HG02588 (cell line): ENCODE results near the gene TBC1D10B.
"Not testable (repeated sequence)": the region's sequence is repeated elsewhere in the genome, so short reads cannot be mapped to it uniquely, and the experiment has no call there.

Experiments used
- ATAC-seq: cut with Tn5 transposase; IDR thresholded peaks from one replicate; pipeline ENCODE4 v1.9.1; 2021; ENCODE audit warnings: mild to moderate bottlenecking, moderate library complexity; ENCODE audit not compliant: unreplicated experiment

The TBC1D10B gene

DNA sequence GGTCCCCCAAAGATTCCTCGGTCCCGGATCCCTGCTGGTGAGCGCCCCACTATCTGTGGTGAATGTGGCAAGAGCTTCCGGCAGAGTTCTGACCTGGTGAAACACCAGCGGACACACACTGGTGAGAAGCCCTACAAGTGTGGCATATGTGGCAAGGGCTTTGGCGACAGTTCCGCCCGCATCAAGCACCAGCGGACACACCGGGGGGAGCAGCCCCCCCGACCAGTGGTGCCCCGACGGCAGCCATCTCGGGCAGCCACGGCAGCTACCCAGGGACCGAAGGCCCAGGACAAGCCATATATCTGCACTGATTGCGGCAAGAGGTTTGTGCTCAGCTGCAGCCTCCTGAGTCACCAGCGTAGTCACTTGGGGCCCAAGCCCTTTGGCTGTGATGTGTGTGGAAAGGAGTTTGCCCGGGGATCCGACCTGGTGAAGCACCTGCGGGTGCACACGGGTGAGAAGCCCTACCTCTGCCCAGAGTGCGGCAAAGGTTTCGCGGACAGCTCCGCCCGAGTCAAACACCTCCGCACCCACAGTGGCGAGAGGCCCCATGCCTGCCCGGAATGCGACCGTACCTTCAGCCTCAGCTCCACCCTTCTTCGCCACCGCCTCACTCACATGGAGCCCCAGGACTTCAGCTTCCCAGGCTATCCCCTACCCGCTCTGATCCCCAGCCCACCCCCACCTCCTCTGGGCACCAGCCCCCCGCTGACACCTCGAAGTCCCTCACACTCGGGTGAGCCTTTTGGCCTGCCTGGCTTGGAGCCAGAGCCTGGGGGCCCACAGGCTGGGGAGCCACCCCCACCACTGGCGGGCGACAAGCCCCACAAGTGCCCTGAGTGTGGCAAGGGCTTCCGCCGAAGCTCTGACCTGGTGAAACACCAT is 27.7 kb upstream of the TBC1D10B start:
- ATAC-seq = no peak

DNA sequence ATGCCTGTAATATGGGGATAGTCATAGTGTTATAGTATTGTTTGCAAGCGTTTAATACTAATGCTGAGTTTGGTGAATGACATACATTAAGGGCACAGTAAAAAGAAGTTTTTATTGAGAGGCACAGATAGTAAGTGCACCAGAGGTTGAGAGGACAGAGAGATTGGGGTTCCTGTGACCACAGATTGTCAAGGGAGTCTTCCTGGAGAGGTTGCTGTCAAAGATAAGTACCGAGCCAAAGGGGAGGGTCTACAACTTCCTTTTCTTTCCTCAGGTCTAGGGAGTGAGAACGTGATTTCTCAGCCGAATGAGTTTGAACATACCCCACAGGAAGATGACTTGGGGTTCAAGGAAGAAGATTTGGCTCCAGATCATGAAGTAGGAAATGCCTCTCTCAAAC is 26.8 kb upstream of the TBC1D10B start:
- ATAC-seq = no peak

DNA sequence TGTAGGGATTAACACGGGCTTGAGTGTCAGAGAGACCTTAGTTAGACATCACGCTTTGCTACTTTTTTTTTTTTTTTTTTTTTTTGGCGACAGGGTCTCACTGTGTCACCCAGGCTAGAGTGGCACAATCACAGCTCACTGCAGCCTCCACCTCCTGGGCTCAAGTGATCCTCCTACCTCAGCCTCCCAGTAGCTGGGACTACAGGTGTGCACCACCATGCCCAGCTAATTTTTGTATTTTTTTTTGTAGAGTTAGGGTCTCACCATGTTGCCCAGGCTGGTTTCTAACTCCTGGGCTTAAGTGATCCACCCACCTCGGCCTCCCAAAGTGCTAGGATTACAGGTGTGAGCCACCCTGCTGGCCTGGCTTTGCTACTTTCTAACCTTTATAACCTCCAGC is 26.3 kb upstream of the TBC1D10B start:
- not testable (repeated sequence) for ATAC-seq

DNA sequence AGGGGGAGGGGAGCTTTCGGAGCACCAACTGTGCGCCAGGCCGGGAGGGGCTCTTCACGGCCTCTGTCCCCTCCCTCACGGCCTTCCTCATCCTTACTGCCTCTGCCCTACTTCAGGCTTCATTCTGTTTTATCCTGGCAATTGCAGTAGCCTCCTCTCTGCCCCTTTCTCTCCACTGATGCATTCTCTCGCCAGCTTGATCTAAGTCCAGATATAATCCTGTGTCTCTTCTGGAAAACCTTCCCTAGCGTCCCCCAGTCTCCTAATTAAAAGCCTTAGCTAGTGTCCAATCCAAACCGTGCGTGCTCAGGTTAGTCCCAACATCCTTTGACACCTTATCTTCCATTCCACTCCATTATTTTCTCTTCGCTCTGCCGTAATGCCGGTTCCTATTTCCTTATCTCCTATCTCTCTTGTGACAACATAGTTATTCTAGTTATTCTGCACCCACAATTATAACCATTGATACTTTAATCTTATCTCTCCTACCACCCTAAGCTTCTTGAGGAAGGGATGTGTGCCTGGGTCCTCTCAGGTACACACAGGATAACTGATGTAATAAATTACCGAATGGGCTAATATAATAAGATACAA is 25.8 kb upstream of the TBC1D10B start:
- ATAC-seq = no peak

GRCh38 chr16:30395155-30395991 is 25.1 kb upstream of the TBC1D10B start, which contains the start of gene ZNF48:
TSS of gene ZNF48 (plus strand) at chr16:30395420. CDS start at chr16:30395795, 375 bp downstream.
- peak; percentile 63 for ATAC-seq

- no peak for ATAC-seq
These were observed 24.4 kb upstream of the TBC1D10B start for GRCh38 chr16:30394592-30395154.

DNA sequence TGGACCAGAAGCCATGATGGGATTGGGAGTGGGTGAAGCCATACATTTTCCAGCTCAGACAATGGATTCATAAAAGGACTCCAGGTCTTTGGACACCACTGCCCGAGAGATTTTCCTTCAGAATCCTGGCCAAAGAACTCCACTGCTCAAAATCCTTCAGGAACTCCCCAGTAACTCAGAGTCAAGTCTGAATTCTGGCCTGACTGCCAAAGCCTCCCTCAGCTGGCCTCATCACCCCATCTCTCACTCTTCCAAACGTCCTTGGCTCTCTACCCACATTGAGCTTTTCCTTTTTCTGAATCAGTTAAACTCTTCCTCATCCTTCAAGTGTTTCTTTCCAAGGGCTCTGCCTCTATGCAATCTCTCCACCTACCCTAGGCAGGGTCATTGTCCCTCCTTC is 13.2 kb upstream of the TBC1D10B start:
- no peak for ATAC-seq

GRCh38 chr16:30382111-30382881 is 12.0 kb upstream of the TBC1D10B start, which contains the start of gene SEPTIN1:
TSS of gene SEPTIN1 (minus strand) at chr16:30382561. CDS start at chr16:30382542, 19 bp downstream.
- ATAC-seq = no peak

DNA sequence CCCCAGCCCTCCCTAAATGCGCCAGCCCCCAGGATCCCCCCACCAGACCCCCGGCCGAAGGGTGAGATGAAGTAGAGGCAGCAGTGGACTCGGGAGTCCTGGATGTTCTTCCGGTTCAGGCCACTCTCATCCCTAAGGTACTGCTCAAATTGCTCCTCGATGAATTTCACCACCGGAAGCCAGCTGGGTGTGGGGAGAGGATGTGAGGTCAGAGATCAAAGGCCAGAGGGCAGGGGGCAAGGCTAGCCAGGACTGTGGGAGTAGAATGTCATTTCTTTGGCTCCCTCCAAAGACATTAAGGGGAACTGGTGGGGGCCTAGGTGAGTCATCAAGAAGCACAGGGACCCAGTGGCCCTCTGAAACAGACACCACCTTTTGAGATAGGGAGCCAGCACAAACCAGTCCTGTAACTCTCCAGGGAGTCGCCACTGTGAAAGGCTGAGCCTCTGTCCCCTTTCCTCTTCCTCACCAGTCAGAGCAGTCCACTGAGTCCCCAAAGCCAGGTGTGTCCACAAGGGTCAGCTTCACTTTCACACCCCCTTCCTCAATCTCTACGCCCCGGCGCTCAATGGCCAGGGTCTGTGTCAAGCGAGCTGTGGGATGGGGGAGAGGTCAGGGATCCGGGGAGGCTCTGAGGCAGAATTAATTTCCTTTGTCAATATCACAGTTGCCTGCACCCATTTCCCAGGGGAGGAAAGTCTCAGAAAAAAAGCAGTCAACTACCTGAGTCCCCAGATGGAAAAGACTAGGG is 11.2 kb upstream of the TBC1D10B start:
- ATAC-seq = no peak

GRCh38 chr16:30380803-30381208 is 10.5 kb upstream of the TBC1D10B start:
- ATAC-seq = no peak

- no peak for ATAC-seq
These were observed 9.9 kb upstream of the TBC1D10B start for GRCh38 chr16:30380072-30380802.

GRCh38 chr16:30379158-30379783 is 9.0 kb upstream of the TBC1D10B start:
- no peak for ATAC-seq

DNA sequence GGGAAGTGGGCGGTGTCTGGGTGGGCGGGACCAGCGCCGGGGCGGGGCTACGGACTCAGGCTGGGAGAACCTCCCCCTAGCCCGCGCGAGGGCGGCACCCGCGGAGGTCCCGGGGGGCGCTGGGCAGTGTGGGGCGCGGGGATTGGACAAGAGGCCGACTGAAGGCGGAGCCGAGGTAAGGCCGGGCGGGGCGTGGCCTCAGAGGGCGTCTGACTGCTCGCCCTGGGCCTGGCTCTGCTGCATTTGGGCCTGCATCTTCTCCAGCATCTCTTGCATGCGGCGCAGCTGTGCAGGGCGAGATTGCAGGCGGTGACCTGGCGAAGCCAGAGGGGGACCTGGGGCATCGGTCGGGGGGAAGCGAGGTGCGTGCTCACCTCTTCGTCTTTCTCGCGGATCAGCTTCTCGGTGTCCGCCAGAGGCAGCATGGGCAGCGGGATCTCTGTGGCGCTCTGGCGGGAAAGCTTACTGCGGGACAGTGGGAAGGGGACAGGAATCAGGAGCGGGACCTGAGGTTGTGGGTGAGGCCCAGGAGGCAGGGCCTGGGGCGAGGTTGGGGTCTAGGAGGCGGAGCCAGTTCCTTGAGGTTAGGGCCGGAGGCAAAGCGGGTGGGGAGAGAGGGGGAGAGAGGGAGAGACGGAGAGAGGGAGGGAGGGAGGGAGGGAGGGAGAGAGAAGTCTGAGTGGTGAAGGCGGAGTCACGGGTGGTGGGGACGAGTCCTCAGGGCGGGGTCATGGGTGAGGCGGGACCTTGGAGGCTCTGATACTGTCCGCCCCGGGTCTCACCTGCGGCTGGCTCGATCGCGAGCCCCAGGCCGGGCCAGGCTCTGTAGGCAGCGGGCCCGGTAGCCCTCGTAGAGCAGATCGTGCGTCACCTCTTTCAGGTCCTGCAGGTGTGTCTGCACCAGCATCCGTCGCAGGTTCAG is 8.2 kb upstream of the TBC1D10B start:
- ATAC-seq = peak; percentile 75

GRCh38 chr16:30377812-30378235 is 7.5 kb upstream of the TBC1D10B start:
- ATAC-seq = peak; percentile 40

- ATAC-seq = no peak
These were observed 6.9 kb upstream of the TBC1D10B start for GRCh38 chr16:30377050-30377811.

- ATAC-seq = no peak
These were observed 6.2 kb upstream of the TBC1D10B start for GRCh38 chr16:30376461-30376902.
